NB4 (cell line): ENCODE measurements around the gene CES4A.

Source experiments
- MAX ChIP-seq: IDR thresholded peaks from 2 replicates; pipeline ENCODE4 v1.6.1; 2011; ENCODE audit warnings: low read depth, low read length
- MYC ChIP-seq: IDR thresholded peaks from 2 replicates; pipeline ENCODE4 v1.6.1; 2011; ENCODE audit warnings: low read depth, low read length
- POLR2A ChIP-seq: IDR thresholded peaks from 2 replicates; pipeline ENCODE4 v1.6.1; 2011; ENCODE audit warnings: mild to moderate bottlenecking; ENCODE audit not compliant: insufficient read length; ENCODE audit errors: extremely low read depth
- TF ChIP-seq, protein P1 (sequence below): IDR thresholded peaks from one replicate; pipeline ENCODE4 v1.5.1; 2012; ENCODE audit warnings: low read depth, low read length

GRCh38 chr16:67052399-67052798 lies 64.0 kb downstream of the CES4A start:
- TF ChIP-seq MYC (no peak), POLR2A (no peak), MAX (no peak)
- TF ChIP-seq, protein P1, sequence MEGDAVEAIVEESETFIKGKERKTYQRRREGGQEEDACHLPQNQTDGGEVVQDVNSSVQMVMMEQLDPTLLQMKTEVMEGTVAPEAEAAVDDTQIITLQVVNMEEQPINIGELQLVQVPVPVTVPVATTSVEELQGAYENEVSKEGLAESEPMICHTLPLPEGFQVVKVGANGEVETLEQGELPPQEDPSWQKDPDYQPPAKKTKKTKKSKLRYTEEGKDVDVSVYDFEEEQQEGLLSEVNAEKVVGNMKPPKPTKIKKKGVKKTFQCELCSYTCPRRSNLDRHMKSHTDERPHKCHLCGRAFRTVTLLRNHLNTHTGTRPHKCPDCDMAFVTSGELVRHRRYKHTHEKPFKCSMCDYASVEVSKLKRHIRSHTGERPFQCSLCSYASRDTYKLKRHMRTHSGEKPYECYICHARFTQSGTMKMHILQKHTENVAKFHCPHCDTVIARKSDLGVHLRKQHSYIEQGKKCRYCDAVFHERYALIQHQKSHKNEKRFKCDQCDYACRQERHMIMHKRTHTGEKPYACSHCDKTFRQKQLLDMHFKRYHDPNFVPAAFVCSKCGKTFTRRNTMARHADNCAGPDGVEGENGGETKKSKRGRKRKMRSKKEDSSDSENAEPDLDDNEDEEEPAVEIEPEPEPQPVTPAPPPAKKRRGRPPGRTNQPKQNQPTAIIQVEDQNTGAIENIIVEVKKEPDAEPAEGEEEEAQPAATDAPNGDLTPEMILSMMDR = no peak
